Liver (tissue), 9 donors: Measurements from ENCODE around the gene ATE1. TPM values are rescaled to one million over a fixed set of nuclear protein-coding genes. Genes with fewer than 3 reads are reported as not detected.

Experiments used
- DNase-seq: peaks from one replicate; pipeline ENCODE4 v3.0.0-alpha.2; 2017; ENCODE audit warnings: low spot score
- H3K27ac ChIP-seq, 2 donors: one replicate each; pipeline ENCODE4 v1.7.0; 2013; ENCODE audit warnings: inconsistent platforms in 2 of 2, low read length in 2 of 2, control low read depth in 1 of 2, low read depth in 1 of 2, mild to moderate bottlenecking in 1 of 2
- H3K27me3 ChIP-seq, 4 donors: one replicate each; pipeline versions ENCODE4 v1.6.1 to v1.7.0; 2013; ENCODE audit warnings: low read length in 3 of 4, inconsistent platforms in 1 of 4, mild to moderate bottlenecking in 1 of 4, moderate library complexity in 1 of 4; ENCODE audit not compliant: control insufficient read depth in 4 of 4, insufficient read depth in 4 of 4
- H3K36me3 ChIP-seq, 4 donors: one replicate each; pipeline versions ENCODE4 v1.6.1 to v1.7.0; 2013; ENCODE audit warnings: low read length in 3 of 4, mild to moderate bottlenecking in 3 of 4, low read depth in 1 of 4, moderate library complexity in 1 of 4; ENCODE audit not compliant: control insufficient read depth in 4 of 4, insufficient read depth in 3 of 4
- H3K4me1 ChIP-seq, 4 donors: one replicate each; pipeline versions ENCODE4 v1.6.1 to v1.7.0; 2013; ENCODE audit warnings: low read length in 3 of 4, mild to moderate bottlenecking in 3 of 4, moderate library complexity in 1 of 4; ENCODE audit not compliant: control insufficient read depth in 4 of 4, insufficient read depth in 4 of 4
- H3K4me3 ChIP-seq, 3 donors: one replicate each; pipeline versions ENCODE4 v1.6.1 to v1.7.0; 2013; ENCODE audit warnings: low read length in 3 of 3, control low read depth in 1 of 3, low read depth in 1 of 3, mild to moderate bottlenecking in 1 of 3
- H3K9ac ChIP-seq, 2 donors: one replicate each; pipeline ENCODE4 v1.7.0; 2013; ENCODE audit warnings: low read length in 2 of 2, mild to moderate bottlenecking in 2 of 2, moderate library complexity in 2 of 2, control low read depth in 1 of 2, low read depth in 1 of 2
- H3K9me3 ChIP-seq, 4 donors: one replicate each; pipeline versions ENCODE4 v1.6.1 to v1.7.0; 2013; ENCODE audit warnings: low read length in 3 of 4; ENCODE audit not compliant: control insufficient read depth in 4 of 4
- EGR1 ChIP-seq, 2 donors: IDR thresholded peaks; 2 replicates each; pipeline ENCODE4 v1.6.1; 2016 to 2018; ENCODE audit warnings: antibody characterized with exemption in 2 of 2, low read depth in 2 of 2
- FOXA1 ChIP-seq: IDR thresholded peaks from 2 replicates; pipeline ENCODE4 v1.6.1; 2016; ENCODE audit warnings: antibody characterized with exemption
- FOXA2 ChIP-seq: IDR thresholded peaks from 2 replicates; pipeline ENCODE4 v1.6.1; 2016; ENCODE audit warnings: antibody characterized with exemption
- GABPA ChIP-seq, 2 donors: IDR thresholded peaks in 1 of 2; conservative IDR thresholded peaks in 1 of 2; 2 replicates each; pipeline ENCODE4 v1.6.1; 2016; ENCODE audit warnings: antibody characterized with exemption in 2 of 2, mild to moderate bottlenecking in 1 of 2, moderate library complexity in 1 of 2
- HNF4A ChIP-seq, 2 donors: conservative IDR thresholded peaks; 2 replicates each; pipeline ENCODE4 v1.6.1; 2016; ENCODE audit warnings: antibody characterized with exemption in 2 of 2, mild to moderate bottlenecking in 2 of 2
- HNF4G ChIP-seq: IDR thresholded peaks from 2 replicates; pipeline ENCODE4 v1.6.1; 2016; ENCODE audit warnings: antibody characterized with exemption
- JUND ChIP-seq, 2 donors: IDR thresholded peaks; 2 replicates each; pipeline ENCODE4 v1.6.1; 2016; ENCODE audit warnings: antibody characterized with exemption in 2 of 2
- NR2F2 ChIP-seq: IDR thresholded peaks from 2 replicates; pipeline ENCODE4 v1.6.1; 2016; ENCODE audit warnings: antibody characterized with exemption
- RAD21 ChIP-seq, 2 donors: IDR thresholded peaks; 2 replicates each; pipeline ENCODE4 v1.6.1; 2016; ENCODE audit warnings: antibody characterized with exemption in 2 of 2, mild to moderate bottlenecking in 2 of 2
- RXRA ChIP-seq, 2 donors: IDR thresholded peaks; 2 replicates each; pipeline ENCODE4 v1.6.1; 2017 to 2018; ENCODE audit warnings: antibody characterized with exemption in 2 of 2, mild to moderate bottlenecking in 1 of 2
- SP1 ChIP-seq: IDR thresholded peaks from 2 replicates; pipeline ENCODE4 v1.6.1; 2018; ENCODE audit warnings: antibody characterized with exemption, mild to moderate bottlenecking
- TAF1 ChIP-seq: conservative IDR thresholded peaks from 2 replicates; pipeline ENCODE4 v1.6.1; 2016; ENCODE audit warnings: antibody characterized with exemption, mild to moderate bottlenecking
- YY1 ChIP-seq: IDR thresholded peaks from 2 replicates; pipeline ENCODE4 v1.6.1; 2016; ENCODE audit warnings: antibody characterized with exemption, mild to moderate bottlenecking
- WGBS: extraction: QIAGEN DNeasy Blood & Tissue Kit; methylation state at CpG from one replicate; pipeline ENCODE4 v1.1.7; 2013; 5-methylcytosine and 5-hydroxymethylcytosine counted together
- polyA plus RNA-seq, 2 donors: library from polyadenylated mRNA; stranded (reverse) in 1 of 2; unstranded in 1 of 2; fragments of 200-250 nt in 1 of 2; fragments of >200 nt in 1 of 2; fragmentation: Nextera tagmentation in 1 of 2; extraction: Ambion mirVana in 1 of 2; gene quantifications; one replicate each; pipeline versions ENCODE4 v1.2.1 to v1.2.3, GENCODE V29; 2013 to 2015
- total RNA-seq, 2 donors: library from RNA; depleted of rRNA; stranded (reverse); fragments of >200 nt; gene quantifications; one replicate each; pipeline ENCODE4 v1.2.3, GENCODE V29; 2014
- TF ChIP-seq, protein P1 (sequence below): IDR thresholded peaks from 2 replicates; pipeline ENCODE4 v1.6.1; 2016; ENCODE audit warnings: antibody characterized with exemption, mild to moderate bottlenecking
- TF ChIP-seq, protein P2 (sequence below): IDR thresholded peaks from 2 replicates; pipeline ENCODE4 v1.6.1; 2016; ENCODE audit warnings: antibody characterized with exemption
- TF ChIP-seq, protein P3 (sequence below): IDR thresholded peaks from 2 replicates; pipeline ENCODE4 v1.6.1; 2016; ENCODE audit warnings: antibody characterized with exemption
- TF ChIP-seq, protein P4 (sequence below): IDR thresholded peaks from 2 replicates; pipeline ENCODE4 v1.6.1; 2016; ENCODE audit warnings: antibody characterized with exemption
- TF ChIP-seq, protein P5 (sequence below): fragments of 150-350 bp; IDR thresholded peaks from 2 replicates; pipeline ENCODE4 v1.5.1; 2017; ENCODE audit warnings: improper control_type of control experiment, low read depth, low read length; ENCODE audit not compliant: missing input control
- donor health status: healthy.
- donor health status: healthy.
- donor health status: healthy.
- donor health status: healthy.
- donor health status: healthy.

Gene ATE1
- total and polyA plus RNA-seq, 4 donors: 7.9 to 34.9 (median 13.5) TPM

- WGBS: 94% methylated on average over 8 of the region's 8 CpGs
- Histone ChIP-seq H3K4me1 (peaks cover 0 to 6% (median under 1%) of the 10 kb centered on the region in 4 donors), H3K9ac (no peak overlapping the region), H3K27ac (no peak overlapping the region), H3K36me3 (peaks cover 1 to 13% (median 4%) of the 10 kb centered on the region in 4 donors), H3K9me3 (peaks cover 0 to 3% (median 0%) of the 10 kb centered on the region in 4 donors), H3K4me3 (no peak overlapping the region), H3K27me3 (no peaks in the 10 kb centered on the region)
- TF ChIP-seq JUND (IDR thresholded peaks at IDR 0.05): no peak
- TF ChIP-seq, protein P1, sequence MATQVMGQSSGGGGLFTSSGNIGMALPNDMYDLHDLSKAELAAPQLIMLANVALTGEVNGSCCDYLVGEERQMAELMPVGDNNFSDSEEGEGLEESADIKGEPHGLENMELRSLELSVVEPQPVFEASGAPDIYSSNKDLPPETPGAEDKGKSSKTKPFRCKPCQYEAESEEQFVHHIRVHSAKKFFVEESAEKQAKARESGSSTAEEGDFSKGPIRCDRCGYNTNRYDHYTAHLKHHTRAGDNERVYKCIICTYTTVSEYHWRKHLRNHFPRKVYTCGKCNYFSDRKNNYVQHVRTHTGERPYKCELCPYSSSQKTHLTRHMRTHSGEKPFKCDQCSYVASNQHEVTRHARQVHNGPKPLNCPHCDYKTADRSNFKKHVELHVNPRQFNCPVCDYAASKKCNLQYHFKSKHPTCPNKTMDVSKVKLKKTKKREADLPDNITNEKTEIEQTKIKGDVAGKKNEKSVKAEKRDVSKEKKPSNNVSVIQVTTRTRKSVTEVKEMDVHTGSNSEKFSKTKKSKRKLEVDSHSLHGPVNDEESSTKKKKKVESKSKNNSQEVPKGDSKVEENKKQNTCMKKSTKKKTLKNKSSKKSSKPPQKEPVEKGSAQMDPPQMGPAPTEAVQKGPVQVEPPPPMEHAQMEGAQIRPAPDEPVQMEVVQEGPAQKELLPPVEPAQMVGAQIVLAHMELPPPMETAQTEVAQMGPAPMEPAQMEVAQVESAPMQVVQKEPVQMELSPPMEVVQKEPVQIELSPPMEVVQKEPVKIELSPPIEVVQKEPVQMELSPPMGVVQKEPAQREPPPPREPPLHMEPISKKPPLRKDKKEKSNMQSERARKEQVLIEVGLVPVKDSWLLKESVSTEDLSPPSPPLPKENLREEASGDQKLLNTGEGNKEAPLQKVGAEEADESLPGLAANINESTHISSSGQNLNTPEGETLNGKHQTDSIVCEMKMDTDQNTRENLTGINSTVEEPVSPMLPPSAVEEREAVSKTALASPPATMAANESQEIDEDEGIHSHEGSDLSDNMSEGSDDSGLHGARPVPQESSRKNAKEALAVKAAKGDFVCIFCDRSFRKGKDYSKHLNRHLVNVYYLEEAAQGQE: no peak
- TF ChIP-seq GABPA (IDR thresholded peaks at IDR 0.05 in 1 of 2, conservative IDR thresholded peaks at IDR 0.05 in 1 of 2): no peak
- TF ChIP-seq NR2F2: no peak
- TF ChIP-seq HNF4A (conservative IDR thresholded peaks at IDR 0.05): no peak
- no peak for TF ChIP-seq FOXA2
- no peak for TF ChIP-seq RAD21 (IDR thresholded peaks at IDR 0.05)
- TF ChIP-seq, protein P2, sequence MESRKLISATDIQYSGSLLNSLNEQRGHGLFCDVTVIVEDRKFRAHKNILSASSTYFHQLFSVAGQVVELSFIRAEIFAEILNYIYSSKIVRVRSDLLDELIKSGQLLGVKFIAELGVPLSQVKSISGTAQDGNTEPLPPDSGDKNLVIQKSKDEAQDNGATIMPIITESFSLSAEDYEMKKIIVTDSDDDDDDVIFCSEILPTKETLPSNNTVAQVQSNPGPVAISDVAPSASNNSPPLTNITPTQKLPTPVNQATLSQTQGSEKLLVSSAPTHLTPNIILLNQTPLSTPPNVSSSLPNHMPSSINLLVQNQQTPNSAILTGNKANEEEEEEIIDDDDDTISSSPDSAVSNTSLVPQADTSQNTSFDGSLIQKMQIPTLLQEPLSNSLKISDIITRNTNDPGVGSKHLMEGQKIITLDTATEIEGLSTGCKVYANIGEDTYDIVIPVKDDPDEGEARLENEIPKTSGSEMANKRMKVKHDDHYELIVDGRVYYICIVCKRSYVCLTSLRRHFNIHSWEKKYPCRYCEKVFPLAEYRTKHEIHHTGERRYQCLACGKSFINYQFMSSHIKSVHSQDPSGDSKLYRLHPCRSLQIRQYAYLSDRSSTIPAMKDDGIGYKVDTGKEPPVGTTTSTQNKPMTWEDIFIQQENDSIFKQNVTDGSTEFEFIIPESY: no peak
- no peak for TF ChIP-seq HNF4G
- TF ChIP-seq YY1: no peak
- TF ChIP-seq, protein P3, sequence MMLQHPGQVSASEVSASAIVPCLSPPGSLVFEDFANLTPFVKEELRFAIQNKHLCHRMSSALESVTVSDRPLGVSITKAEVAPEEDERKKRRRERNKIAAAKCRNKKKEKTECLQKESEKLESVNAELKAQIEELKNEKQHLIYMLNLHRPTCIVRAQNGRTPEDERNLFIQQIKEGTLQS: no peak
- no peak for TF ChIP-seq SP1
- TF ChIP-seq, protein P4, sequence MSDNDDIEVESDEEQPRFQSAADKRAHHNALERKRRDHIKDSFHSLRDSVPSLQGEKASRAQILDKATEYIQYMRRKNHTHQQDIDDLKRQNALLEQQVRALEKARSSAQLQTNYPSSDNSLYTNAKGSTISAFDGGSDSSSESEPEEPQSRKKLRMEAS: no peak
- TF ChIP-seq FOXA1: no peak
- TF ChIP-seq EGR1 (IDR thresholded peaks at IDR 0.05; ENCODE audit: low read depth in 2 of 2): no peak
- TF ChIP-seq RXRA (IDR thresholded peaks at IDR 0.05): no peak
- TF ChIP-seq TAF1: no peak
- TF ChIP-seq, protein P5, sequence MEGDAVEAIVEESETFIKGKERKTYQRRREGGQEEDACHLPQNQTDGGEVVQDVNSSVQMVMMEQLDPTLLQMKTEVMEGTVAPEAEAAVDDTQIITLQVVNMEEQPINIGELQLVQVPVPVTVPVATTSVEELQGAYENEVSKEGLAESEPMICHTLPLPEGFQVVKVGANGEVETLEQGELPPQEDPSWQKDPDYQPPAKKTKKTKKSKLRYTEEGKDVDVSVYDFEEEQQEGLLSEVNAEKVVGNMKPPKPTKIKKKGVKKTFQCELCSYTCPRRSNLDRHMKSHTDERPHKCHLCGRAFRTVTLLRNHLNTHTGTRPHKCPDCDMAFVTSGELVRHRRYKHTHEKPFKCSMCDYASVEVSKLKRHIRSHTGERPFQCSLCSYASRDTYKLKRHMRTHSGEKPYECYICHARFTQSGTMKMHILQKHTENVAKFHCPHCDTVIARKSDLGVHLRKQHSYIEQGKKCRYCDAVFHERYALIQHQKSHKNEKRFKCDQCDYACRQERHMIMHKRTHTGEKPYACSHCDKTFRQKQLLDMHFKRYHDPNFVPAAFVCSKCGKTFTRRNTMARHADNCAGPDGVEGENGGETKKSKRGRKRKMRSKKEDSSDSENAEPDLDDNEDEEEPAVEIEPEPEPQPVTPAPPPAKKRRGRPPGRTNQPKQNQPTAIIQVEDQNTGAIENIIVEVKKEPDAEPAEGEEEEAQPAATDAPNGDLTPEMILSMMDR: no peak
- DNase-seq: no peak
These were observed 79.7 kb downstream of the ATE1 start for GRCh38 chr10:121848082-121848481.
